H1 (cell line): Measurements from ENCODE around the gene ENDOG. TPM values are rescaled to one million over a fixed set of nuclear protein-coding genes. Genes with fewer than 3 reads are reported as not detected.

ENCODE experiments used
- CTCF ChIA-PET: fragments of 300-600 bp; sonication (Branson Sonifier 250); formaldehyde crosslinking; loops from one replicate; lab custom pipeline; 2021; ENCODE audit not compliant: partially characterized antibody; lab: Charles Lee
- POLR2A ChIA-PET: fragments of 300-600 bp; sonication (Branson Sonifier 250); formaldehyde crosslinking; loops from one replicate; lab custom pipeline; 2021; ENCODE audit warnings: inconsistent platforms; ENCODE audit not compliant: partially characterized antibody; lab: Charles Lee
- DNase-seq, 2 experiments: peaks; one replicate each; pipeline versions ENCODE4 v3.0.0 to v3.0.0-alpha.2; 2010 to 2022; ENCODE audit warnings: low spot score in 2 of 2, low read depth in 1 of 2, mixed read lengths in 1 of 2
- FAIRE-seq: peaks from 2 replicates; lab custom pipeline; 2011; peaks lifted over from hg19 to GRCh38; lab: Jason Lieb, UNC
- H2AFZ ChIP-seq: 2 replicates; pipeline ENCODE4 v1.8.1; 2012; ENCODE audit warnings: low read length, inconsistent platforms
- H2AK5ac ChIP-seq: 2 replicates; pipeline ENCODE4 v1.6.1; 2013; ENCODE audit warnings: low read depth, low read length
- H2BK120ac ChIP-seq: replicated peaks from 2 replicates; pipeline ENCODE3; 2013; ENCODE audit warnings: low read depth, low read length, inconsistent platforms
- H2BK12ac ChIP-seq: 2 replicates; pipeline ENCODE4 v1.6.1; 2013; ENCODE audit warnings: low read depth, low read length
- H2BK15ac ChIP-seq: 2 replicates; pipeline ENCODE4 v1.6.1; 2013; ENCODE audit warnings: low read length
- H2BK20ac ChIP-seq: 2 replicates; pipeline ENCODE4 v1.6.1; 2013; ENCODE audit warnings: low read length
- H2BK5ac ChIP-seq: 2 replicates; pipeline ENCODE4 v1.6.1; 2013; ENCODE audit warnings: low read depth, low read length
- H3K14ac ChIP-seq: 2 replicates; pipeline ENCODE4 v1.6.1; 2013; ENCODE audit warnings: inconsistent platforms; ENCODE audit not compliant: insufficient read length
- H3K18ac ChIP-seq: 2 replicates; pipeline ENCODE4 v1.6.1; 2013; ENCODE audit warnings: low read length; ENCODE audit errors: extremely low read depth
- H3K23ac ChIP-seq: 2 replicates; pipeline ENCODE4 v1.6.1; 2013; ENCODE audit warnings: inconsistent platforms; ENCODE audit not compliant: insufficient read length
- H3K23me2 ChIP-seq: 2 replicates; pipeline ENCODE4 v1.6.1; 2013; ENCODE audit warnings: low read depth, low read length
- H3K27ac ChIP-seq: 2 replicates; pipeline ENCODE4 v1.6.1; 2011; ENCODE audit warnings: low read depth, low read length, inconsistent platforms
- H3K27me3 ChIP-seq, 4 experiments: replicated peaks in 1 of 4; 1 replicate in 1 of 4; 2 replicates in 3 of 4; pipeline versions ENCODE4 v1.6.1 to v1.8.1; 2011 to 2013; ENCODE audit warnings: low read length in 3 of 4, mild to moderate bottlenecking in 3 of 4, inconsistent platforms in 2 of 4, mixed read lengths in 2 of 4, moderate library complexity in 1 of 4; ENCODE audit not compliant: control insufficient read depth in 3 of 4, insufficient read depth in 3 of 4; ENCODE audit errors: extremely low read depth in 1 of 4
- H3K36me3 ChIP-seq, 4 experiments: 2 replicates each; pipeline versions ENCODE4 v1.6.1 to v1.8.1; 2011 to 2013; ENCODE audit warnings: mild to moderate bottlenecking in 4 of 4, low read length in 3 of 4, moderate library complexity in 2 of 4, control low read depth in 1 of 4, inconsistent platforms in 1 of 4; ENCODE audit not compliant: insufficient read depth in 4 of 4, control insufficient read depth in 2 of 4
- H3K4ac ChIP-seq: replicated peaks from 2 replicates; pipeline ENCODE3; 2013; ENCODE audit warnings: low read length, low read depth, mixed read lengths, inconsistent platforms; ENCODE audit not compliant: insufficient read length
- H3K4me1 ChIP-seq, 4 experiments: replicated peaks in 1 of 4; 1 replicate in 1 of 4; 2 replicates in 3 of 4; pipeline versions ENCODE4 v1.6.1 to v1.8.1; 2011 to 2013; ENCODE audit warnings: low read length in 3 of 4, inconsistent platforms in 2 of 4, mixed read lengths in 1 of 4; ENCODE audit not compliant: insufficient read depth in 4 of 4, control insufficient read depth in 3 of 4
- H3K4me2 ChIP-seq, 2 experiments: 2 replicates each; pipeline versions ENCODE4 v1.6.1 to v1.8.1; 2011 to 2013; ENCODE audit warnings: low read depth in 2 of 2, low read length in 2 of 2, control low read depth in 1 of 2, inconsistent platforms in 1 of 2, mild to moderate bottlenecking in 1 of 2; ENCODE audit not compliant: insufficient read depth in 1 of 2
- H3K4me3 ChIP-seq, 4 experiments: fragments of 200-600, 300-600 bp in 1 of 4; sonication (generic), shearing (Covaris generic), sonication (Bioruptor Twin) in 1 of 4; 2 replicates each; pipeline versions ENCODE4 v1.5.1 to v1.8.1; 2011 to 2016; ENCODE audit warnings: low read length in 4 of 4, low read depth in 3 of 4, control low read depth in 2 of 4, inconsistent platforms in 2 of 4, mild to moderate bottlenecking in 2 of 4, mixed read lengths in 1 of 4, moderate library complexity in 1 of 4; ENCODE audit not compliant: insufficient read depth in 2 of 4; ENCODE audit errors: extremely low read depth in 1 of 4
- H3K56ac ChIP-seq: replicated peaks from 2 replicates; pipeline ENCODE3; 2013; ENCODE audit warnings: low read depth, mild to moderate bottlenecking, mixed read lengths, low read length, inconsistent platforms; ENCODE audit not compliant: insufficient read length
- H3K79me1 ChIP-seq: 2 replicates; pipeline ENCODE4 v1.6.1; 2013; ENCODE audit warnings: low read depth, low read length, control low read depth
- H3K79me2 ChIP-seq, 2 experiments: 2 replicates each; pipeline versions ENCODE4 v1.6.1 to v1.8.1; 2012 to 2013; ENCODE audit warnings: low read length in 2 of 2, mild to moderate bottlenecking in 2 of 2, inconsistent platforms in 1 of 2; ENCODE audit not compliant: insufficient read depth in 2 of 2, control insufficient read depth in 1 of 2
- H3K9ac ChIP-seq, 4 experiments: replicated peaks in 1 of 4; 1 replicate in 1 of 4; 2 replicates in 3 of 4; pipeline versions ENCODE4 v1.6.1 to v1.8.1; 2011 to 2013; ENCODE audit warnings: low read depth in 3 of 4, low read length in 3 of 4, control low read depth in 2 of 4, mild to moderate bottlenecking in 2 of 4, moderate library complexity in 2 of 4, inconsistent platforms in 1 of 4; ENCODE audit errors: extremely low read depth in 1 of 4
- H3K9me3 ChIP-seq, 2 experiments: 2 replicates each; pipeline versions ENCODE4 v1.6.1 to v1.8.1; 2012 to 2013; ENCODE audit warnings: mild to moderate bottlenecking in 2 of 2, moderate library complexity in 2 of 2, control low read depth in 1 of 2, inconsistent platforms in 1 of 2, low read depth in 1 of 2, low read length in 1 of 2, mixed read lengths in 1 of 2; ENCODE audit not compliant: insufficient read depth in 2 of 2
- H4K20me1 ChIP-seq, 2 experiments: replicated peaks in 1 of 2; 2 replicates each; pipeline versions ENCODE3 to v1.8.1; 2011 to 2013; ENCODE audit warnings: inconsistent platforms in 2 of 2, low read length in 2 of 2, mild to moderate bottlenecking in 1 of 2; ENCODE audit not compliant: insufficient read depth in 2 of 2, control insufficient read depth in 1 of 2
- H4K5ac ChIP-seq: 2 replicates; pipeline ENCODE4 v1.6.1; 2013; ENCODE audit warnings: low read length, low read depth, mixed read lengths, inconsistent platforms; ENCODE audit not compliant: insufficient read length
- H4K8ac ChIP-seq: 2 replicates; pipeline ENCODE4 v1.8.0; 2013; ENCODE audit warnings: mild to moderate bottlenecking, moderate library complexity, low read length, inconsistent platforms; ENCODE audit not compliant: insufficient read depth; ENCODE audit errors: extremely low read depth
- H4K91ac ChIP-seq: replicated peaks from 2 replicates; pipeline ENCODE3; 2013; ENCODE audit warnings: low read length, mixed read lengths, inconsistent platforms; ENCODE audit not compliant: insufficient read length
- ASH2L ChIP-seq: fragments of 200-600, 300-600 bp; sonication (generic); IDR thresholded peaks from one replicate; pipeline ENCODE4 v1.7.1; 2017; ENCODE audit warnings: low read length
- BACH1 ChIP-seq: IDR thresholded peaks from 2 replicates; pipeline ENCODE4 v1.6.1; 2012; ENCODE audit warnings: low read length, improper control_type of control experiment
- E2F6 ChIP-seq: IDR thresholded peaks from 2 replicates; pipeline ENCODE4 v1.6.1; 2012; ENCODE audit warnings: inconsistent platforms
- EP300 ChIP-seq, 2 experiments: IDR thresholded peaks; 1 replicate in 1 of 2; 2 replicates in 1 of 2; pipeline ENCODE4 v1.6.1; 2011 to 2012; ENCODE audit warnings: low read depth in 2 of 2, low read length in 2 of 2, mild to moderate bottlenecking in 2 of 2, borderline replicate concordance in 1 of 2, inconsistent platforms in 1 of 2, moderate library complexity in 1 of 2
- JUN ChIP-seq: IDR thresholded peaks from 2 replicates; pipeline ENCODE4 v1.6.1; 2011; ENCODE audit warnings: low read depth, mild to moderate bottlenecking, improper control_type of control experiment, low read length
- SRF ChIP-seq: IDR thresholded peaks from 2 replicates; pipeline ENCODE4 v1.6.1; 2011; ENCODE audit warnings: mild to moderate bottlenecking, low read depth, low read length, moderate library complexity
- TAF7 ChIP-seq: optimal IDR thresholded peaks from 2 replicates; pipeline ENCODE3; 2011; ENCODE audit warnings: low read depth, mild to moderate bottlenecking, inconsistent platforms, low read length, moderate library complexity, borderline replicate concordance
- TEAD4 ChIP-seq: IDR thresholded peaks from 2 replicates; pipeline ENCODE4 v1.6.1; 2012; ENCODE audit warnings: low read depth, low read length, inconsistent platforms, mixed read lengths
- YY1 ChIP-seq: IDR thresholded peaks from 2 replicates; pipeline ENCODE4 v1.6.1; 2011; ENCODE audit warnings: low read depth, mild to moderate bottlenecking, low read length
- ZNF274 ChIP-seq: IDR thresholded peaks from 2 replicates; pipeline ENCODE4 v1.7.0; 2012; ENCODE audit warnings: low read length, borderline replicate concordance; ENCODE audit errors: extremely low read depth
- WGBS, 2 experiments: shearing (Covaris generic) in 1 of 2; methylation state at CpG; one replicate each; pipeline versions ENCODE4 v1.1.6 to v1.1.7; 2013 to 2015; ENCODE audit warnings: low lambda C conversion rate in 2 of 2, mixed read lengths in 2 of 2, inconsistent platforms in 1 of 2, low coverage in 1 of 2, missing lambda C conversion rate in 1 of 2; ENCODE audit not compliant: insufficient replicate concordance in 2 of 2, insufficient coverage in 1 of 2, insufficient read length in 1 of 2; ENCODE audit errors: extremely low coverage in 1 of 2, missing lambda C conversion rate in 1 of 2; 5-methylcytosine and 5-hydroxymethylcytosine counted together
- polyA plus RNA-seq, 7 experiments: library from polyadenylated mRNA; depleted of rRNA in 3 of 7; stranded (reverse) in 5 of 7; unstranded in 2 of 7; fragments of >200 nt in 5 of 7; fragments of 200-250 nt in 2 of 7; gene quantifications; 1 replicate in 5 of 7; 2 replicates in 1 of 7; 4 replicates in 1 of 7; pipeline versions ENCODE4 v1.2.1 to v1.2.3, GENCODE V29; 2011 to 2013; ENCODE audit warnings: missing spikeins in 2 of 7, mixed read lengths in 2 of 7
- total RNA-seq: library from RNA; stranded (reverse); fragmentation: NEBNext Ultra II Directional; extraction: Animal tissue kit (Norgen Biotek cat#: 25700); gene quantifications from 2 replicates; pipeline ENCODE4 v1.2.1, GENCODE V29; 2021

ENDOG gene
- total and polyA plus RNA-seq, 2 of the 8 experiments (the other 6 are each of a cell fraction or from before 2014, with no cell fraction given), result 17.5 to 23.4 TPM

- WGBS, 2 experiments, result 43% methylated on average over 5 of the region's 7 CpGs; no CpG with 5 or more reads in 1 of the 2 experiments
- Histone ChIP-seq H3K27ac (no peak overlapping the region), H3K79me2 (peaks cover 0 to 7% of the 10 kb centered on the region in 2 experiments; a peak in 1 of 4 replicates), H2AK5ac (no peak overlapping the region), H3K4me1 (peaks cover 0 to 2% (median 0%) of the 10 kb centered on the region in 4 experiments; a peak in 1 of 7 replicates), H2BK15ac (no peak overlapping the region), H3K36me3 (peaks cover 0 to 12% (median 4%) of the 10 kb centered on the region in 4 experiments; a peak in 4 of 8 replicates), H2BK5ac (no peak overlapping the region; the same call in 1 of the 2 replicates), H3K23me2 (peaks cover 5% of the 10 kb centered on the region; the same call in 1 of the 2 replicates), H3K18ac (no peak overlapping the region), H3K4ac (peak overlapping the region; percentile 44), H4K8ac (no peak overlapping the region), H4K20me1 (peaks cover 0 to 1% of the 10 kb centered on the region in 2 experiments), H3K9me3 (no peaks in the 10 kb centered on the region), H3K23ac (no peak overlapping the region), H4K5ac (no peak overlapping the region), H3K27me3 (no peaks in the 10 kb centered on the region), H2BK20ac (no peak overlapping the region), H3K4me2 (peak overlapping the region; percentile 77 to 83), H3K14ac (no peak overlapping the region), H4K91ac (no peak overlapping the region), H2BK120ac (no peak overlapping the region), H3K9ac (peak overlapping the region; percentile 34 to 87 (median 57); a peak in 4 of 7 replicates), H3K79me1 (no peaks in the 10 kb centered on the region; the same call in 1 of the 2 replicates), H3K56ac (no peak overlapping the region), H2BK12ac (no peak overlapping the region), H2AFZ (no peak overlapping the region), H3K4me3 (peak overlapping the region; percentile 84 to 98 (median 88))
- CTCF ChIA-PET, result interaction anchor here (0.6 to 2.0 kb wide), 9 partner anchors 16 to 94 kb away, joined by 3 to 10 read pairs (median 4); partner anchors contain the start of genes ENDOG and ZER1
- FAIRE-seq, result no peak
- DNase-seq, result no peak
- POLR2A ChIA-PET, result interaction anchor here (0.6 to 2.2 kb wide), 7 partner anchors 17 to 142 kb away, joined by 3 to 9 read pairs (median 4); partner anchors contain the start of genes ENDOG and ZER1
- TF ChIP-seq EP300 (IDR thresholded peaks at IDR 0.05; ENCODE audit: borderline replicate concordance in 1 of 2, low read depth in 2 of 2, low read length in 2 of 2), result no peak
- no peak for TF ChIP-seq TAF7
- TF ChIP-seq YY1, result no peak
- TF ChIP-seq E2F6, result no peak
- no peak for TF ChIP-seq SRF
- no peak for TF ChIP-seq JUN
- no peak for TF ChIP-seq BACH1
- TF ChIP-seq ASH2L, result no peak
- no peak for TF ChIP-seq TEAD4
- no peak for TF ChIP-seq ZNF274
Measured at GRCh38 chr9:128787659-128788058, 30.6 kb upstream of the ENDOG start.
